Progenitor cell of endocrine pancreas (in vitro differentiated cells): ENCODE measurements around the gene CEBPA. TPM values are rescaled to one million over a fixed set of nuclear protein-coding genes. Genes with fewer than 3 reads are reported as not detected.

ENCODE experiments used
- DNase-seq: peaks from one replicate; pipeline ENCODE4 v3.0.0; 2021; ENCODE audit warnings: low spot score; ENCODE audit not compliant: unreplicated experiment
- H3K27ac Mint-ChIP-seq: 2 replicates; pipeline ENCODE4 v1.8.0; 2021; ENCODE audit warnings: mild to moderate bottlenecking, moderate library complexity, mixed read lengths
- H3K27me3 Mint-ChIP-seq: 2 replicates; pipeline ENCODE4 v1.8.0; 2021; ENCODE audit warnings: mixed read lengths
- H3K36me3 Mint-ChIP-seq: 2 replicates; pipeline ENCODE4 v1.8.0; 2022; ENCODE audit warnings: mixed read lengths; ENCODE audit not compliant: insufficient read depth
- H3K4me1 Mint-ChIP-seq: 2 replicates; pipeline ENCODE4 v1.8.0; 2021; ENCODE audit warnings: low read depth, mixed read lengths
- H3K4me3 Mint-ChIP-seq: 2 replicates; pipeline ENCODE4 v1.8.0; 2021; ENCODE audit warnings: low read depth, mild to moderate bottlenecking, moderate library complexity, mixed read lengths
- H3K9me3 Mint-ChIP-seq: 2 replicates; pipeline ENCODE4 v1.8.0; 2021; ENCODE audit warnings: low read depth, mixed read lengths
- total RNA-seq: library from RNA; stranded (reverse); gene quantifications from 2 replicates; pipeline ENCODE4 v1.2.1, GENCODE V29; 2021
- TF ChIP-seq, protein P1 (sequence below): fragments of 200-600 bp; sonication (generic); IDR thresholded peaks from one replicate; pipeline ENCODE4 v1.5.0; 2021; ENCODE audit warnings: antibody characterized with exemption, mild to moderate bottlenecking; ENCODE audit not compliant: unreplicated experiment

The CEBPA gene
- total RNA-seq, 1 donor from 2014 or later = 12.3 TPM

DNA sequence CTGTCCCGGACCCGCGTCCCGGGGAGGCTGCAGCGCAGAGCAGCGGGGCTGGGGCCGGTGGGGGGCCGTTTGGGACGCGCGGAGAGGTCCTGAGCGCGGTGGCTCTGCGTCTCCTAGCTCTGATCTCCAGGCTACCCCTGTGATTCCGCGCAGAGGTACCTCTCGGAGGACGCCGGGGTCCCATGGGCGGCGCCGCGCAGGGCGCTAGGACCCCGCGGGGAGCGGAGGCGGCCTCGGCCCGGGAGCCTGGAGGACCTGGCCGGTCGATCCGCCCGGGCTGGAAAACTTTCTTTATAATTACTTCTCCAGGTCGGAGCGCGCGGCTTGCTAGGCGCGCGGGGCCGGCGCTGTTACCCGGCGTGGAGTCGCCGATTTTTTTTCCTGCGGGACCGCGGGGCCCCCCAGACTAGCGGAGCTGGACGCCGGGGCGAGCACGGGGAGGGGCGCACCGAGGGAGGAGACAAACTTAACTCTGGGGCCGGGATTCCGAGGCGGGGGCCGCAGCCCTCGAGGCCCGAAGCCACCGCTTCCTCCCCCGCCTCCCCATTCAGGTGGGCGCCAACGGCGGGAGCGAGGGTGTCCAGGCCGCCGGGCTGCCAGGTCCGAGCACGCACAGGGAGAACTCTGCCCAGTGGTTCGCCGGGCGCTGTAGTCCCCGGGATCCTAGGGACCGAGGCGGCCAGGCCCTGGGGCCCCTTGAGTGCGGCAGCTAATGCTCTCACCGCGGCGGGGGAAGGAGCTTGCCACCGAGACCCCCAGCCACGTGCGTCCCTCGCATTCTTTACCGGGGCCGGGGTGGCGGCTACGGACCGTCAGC is 848 bp upstream of the CEBPA start:
- Mint-ChIP-seq H3K27ac (peak overlapping the region; percentile 74), H3K36me3 (no peaks in the 10 kb centered on the region), H3K9me3 (no peaks in the 10 kb centered on the region), H3K4me1 (peaks cover 37% of the 10 kb centered on the region), H3K4me3 (peak overlapping the region; percentile 76), H3K27me3 (peaks cover 6% of the 10 kb centered on the region)
- peak; percentile 69 for DNase-seq
- TF ChIP-seq, protein P1, sequence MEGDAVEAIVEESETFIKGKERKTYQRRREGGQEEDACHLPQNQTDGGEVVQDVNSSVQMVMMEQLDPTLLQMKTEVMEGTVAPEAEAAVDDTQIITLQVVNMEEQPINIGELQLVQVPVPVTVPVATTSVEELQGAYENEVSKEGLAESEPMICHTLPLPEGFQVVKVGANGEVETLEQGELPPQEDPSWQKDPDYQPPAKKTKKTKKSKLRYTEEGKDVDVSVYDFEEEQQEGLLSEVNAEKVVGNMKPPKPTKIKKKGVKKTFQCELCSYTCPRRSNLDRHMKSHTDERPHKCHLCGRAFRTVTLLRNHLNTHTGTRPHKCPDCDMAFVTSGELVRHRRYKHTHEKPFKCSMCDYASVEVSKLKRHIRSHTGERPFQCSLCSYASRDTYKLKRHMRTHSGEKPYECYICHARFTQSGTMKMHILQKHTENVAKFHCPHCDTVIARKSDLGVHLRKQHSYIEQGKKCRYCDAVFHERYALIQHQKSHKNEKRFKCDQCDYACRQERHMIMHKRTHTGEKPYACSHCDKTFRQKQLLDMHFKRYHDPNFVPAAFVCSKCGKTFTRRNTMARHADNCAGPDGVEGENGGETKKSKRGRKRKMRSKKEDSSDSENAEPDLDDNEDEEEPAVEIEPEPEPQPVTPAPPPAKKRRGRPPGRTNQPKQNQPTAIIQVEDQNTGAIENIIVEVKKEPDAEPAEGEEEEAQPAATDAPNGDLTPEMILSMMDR = no peak

DNA sequence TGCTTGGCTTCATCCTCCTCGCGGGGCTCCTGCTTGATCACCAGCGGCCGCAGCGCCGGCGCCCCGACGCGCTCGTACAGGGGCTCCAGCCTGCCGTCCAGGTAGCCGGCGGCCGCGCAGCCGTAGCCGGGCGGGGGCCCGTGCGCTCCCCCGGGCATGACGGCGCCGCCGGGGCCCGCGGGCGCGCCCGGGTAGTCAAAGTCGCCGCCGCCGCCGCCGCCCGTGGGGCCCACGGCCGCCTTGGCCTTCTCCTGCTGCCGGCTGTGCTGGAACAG is 497 bp downstream of the CEBPA start:
- no peak for DNase-seq
- Mint-ChIP-seq H3K4me3 (peak overlapping the region; percentile 37), H3K27ac (no peak overlapping the region), H3K9me3 (no peaks in the 10 kb centered on the region), H3K4me1 (peaks cover 43% of the 10 kb centered on the region), H3K36me3 (no peaks in the 10 kb centered on the region), H3K27me3 (peaks cover 13% of the 10 kb centered on the region)
- TF ChIP-seq, protein P1 = no peak

DNA sequence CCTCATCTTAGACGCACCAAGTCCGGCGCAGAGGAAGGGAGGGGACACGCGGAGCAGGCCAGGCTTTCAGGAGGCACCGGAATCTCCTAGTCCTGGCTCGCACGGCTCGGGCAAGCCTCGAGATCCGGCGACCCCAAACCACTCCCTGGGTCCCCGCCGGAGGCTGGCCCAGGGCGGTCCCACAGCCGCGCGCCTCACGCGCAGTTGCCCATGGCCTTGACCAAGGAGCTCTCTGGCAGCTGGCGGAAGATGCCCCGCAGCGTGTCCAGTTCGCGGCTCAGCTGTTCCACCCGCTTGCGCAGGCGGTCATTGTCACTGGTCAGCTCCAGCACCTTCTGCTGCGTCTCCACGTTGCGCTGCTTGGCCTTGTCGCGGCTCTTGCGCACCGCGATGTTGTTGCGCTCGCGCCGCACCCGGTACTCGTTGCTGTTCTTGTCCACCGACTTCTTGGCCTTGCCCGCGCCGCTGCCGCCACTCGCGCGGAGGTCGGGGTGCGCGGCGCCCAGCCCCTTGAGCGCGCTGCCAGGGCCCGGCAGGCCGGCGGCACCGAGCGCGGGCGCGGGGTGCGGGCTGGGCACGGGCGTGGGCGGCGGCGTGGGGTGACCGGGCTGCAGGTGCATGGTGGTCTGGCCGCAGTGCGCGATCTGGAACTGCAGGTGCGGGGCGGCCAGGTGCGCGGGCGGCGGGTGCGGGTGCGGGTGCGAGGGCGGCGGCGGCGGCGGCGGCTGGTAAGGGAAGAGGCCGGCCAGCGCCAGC is 1.0 kb downstream of the CEBPA start:
- Mint-ChIP-seq H3K9me3 (no peaks in the 10 kb centered on the region), H3K4me1 (peaks cover 42% of the 10 kb centered on the region), H3K36me3 (no peaks in the 10 kb centered on the region), H3K27ac (no peak overlapping the region), H3K27me3 (peaks cover 13% of the 10 kb centered on the region), H3K4me3 (peak overlapping the region; percentile 73)
- TF ChIP-seq, protein P1 = no peak
- DNase-seq = no peak

DNA sequence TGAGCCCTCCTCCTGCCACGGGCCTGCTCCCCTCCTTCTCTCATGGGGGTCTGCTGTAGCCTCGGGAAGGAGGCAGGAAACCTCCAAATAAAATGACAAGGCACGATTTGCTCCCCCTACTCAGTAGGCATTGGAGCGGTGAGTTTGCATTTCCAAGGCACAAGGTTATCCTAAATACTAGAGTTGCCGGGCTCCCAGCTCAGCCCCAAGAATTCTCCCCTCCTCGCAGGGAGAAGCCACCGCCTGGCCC is 1.5 kb downstream of the CEBPA start:
- Mint-ChIP-seq H3K27me3 (peaks cover 15% of the 10 kb centered on the region), H3K27ac (peak overlapping the region; percentile 29), H3K36me3 (no peaks in the 10 kb centered on the region), H3K9me3 (no peaks in the 10 kb centered on the region), H3K4me3 (peak overlapping the region; percentile 73), H3K4me1 (peaks cover 37% of the 10 kb centered on the region)
- TF ChIP-seq, protein P1 = no peak
- DNase-seq = no peak

DNA sequence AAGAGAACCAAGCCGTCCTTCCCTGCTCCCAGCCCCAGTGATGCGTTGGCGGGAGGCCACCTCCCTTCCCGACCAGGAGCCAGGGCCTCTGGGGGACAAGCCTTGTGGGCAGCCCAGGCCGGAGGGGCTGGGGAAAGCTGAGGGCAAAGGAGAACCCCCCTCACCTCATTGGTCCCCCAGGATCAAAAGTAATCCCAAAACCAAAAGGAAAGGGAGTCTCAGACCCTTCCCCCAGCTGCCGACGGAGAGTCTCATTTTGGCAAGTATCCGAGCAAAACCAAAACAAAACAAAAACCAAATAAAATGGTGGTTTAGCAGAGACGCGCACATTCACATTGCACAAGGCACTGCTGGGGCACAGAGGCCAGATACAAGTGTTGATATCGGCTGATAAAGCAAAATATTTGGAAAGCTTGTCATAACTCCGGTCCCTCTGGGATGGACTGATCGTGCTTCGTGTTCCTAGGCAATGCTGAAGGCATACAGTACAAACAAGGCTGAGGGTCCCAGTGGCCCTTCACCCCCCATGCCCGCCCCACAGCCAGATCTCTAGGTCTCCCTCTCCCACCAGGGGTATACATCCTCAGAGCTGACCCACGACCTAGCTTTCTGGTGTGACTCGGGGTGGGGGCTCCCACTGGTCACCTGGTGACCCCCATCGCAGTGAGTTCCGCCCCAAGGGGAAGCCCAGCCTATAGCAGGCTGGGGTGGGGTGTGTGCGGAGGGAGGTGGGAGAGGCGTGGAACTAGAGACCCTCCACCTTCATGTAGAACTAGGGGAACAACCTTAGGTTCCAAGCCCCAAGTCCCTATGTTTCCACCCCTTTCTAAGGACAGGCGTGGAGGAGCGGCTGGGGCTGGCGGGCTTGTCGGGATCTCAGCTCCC is 2.1 kb downstream of the CEBPA start:
- H3K4me1 Mint-ChIP-seq = peaks cover 34% of the 10 kb centered on the region
- no peak for DNase-seq

More for the DNA sequence above, 2.1 kb downstream of the CEBPA start:
- TF ChIP-seq, protein P1 = no peak
- no peaks in the 10 kb centered on the region for H3K9me3 Mint-ChIP-seq
- H3K27ac Mint-ChIP-seq = peak overlapping the region; percentile 29
- H3K36me3 Mint-ChIP-seq = no peaks in the 10 kb centered on the region
- peaks cover 18% of the 10 kb centered on the region for H3K27me3 Mint-ChIP-seq
- H3K4me3 Mint-ChIP-seq = peak overlapping the region; percentile 73
